HG03039 (cell line): ENCODE measurements around the gene HDAC2.
"Not testable (repeated sequence)": the region's sequence is repeated elsewhere in the genome, so short reads cannot be mapped to it uniquely, and the experiment has no call there.

Source experiments
- ATAC-seq: cut with Tn5 transposase; IDR thresholded peaks from one replicate; pipeline ENCODE4 v1.9.1; 2021; ENCODE audit warnings: mild to moderate bottlenecking, moderate library complexity; ENCODE audit not compliant: unreplicated experiment

Gene HDAC2

DNA sequence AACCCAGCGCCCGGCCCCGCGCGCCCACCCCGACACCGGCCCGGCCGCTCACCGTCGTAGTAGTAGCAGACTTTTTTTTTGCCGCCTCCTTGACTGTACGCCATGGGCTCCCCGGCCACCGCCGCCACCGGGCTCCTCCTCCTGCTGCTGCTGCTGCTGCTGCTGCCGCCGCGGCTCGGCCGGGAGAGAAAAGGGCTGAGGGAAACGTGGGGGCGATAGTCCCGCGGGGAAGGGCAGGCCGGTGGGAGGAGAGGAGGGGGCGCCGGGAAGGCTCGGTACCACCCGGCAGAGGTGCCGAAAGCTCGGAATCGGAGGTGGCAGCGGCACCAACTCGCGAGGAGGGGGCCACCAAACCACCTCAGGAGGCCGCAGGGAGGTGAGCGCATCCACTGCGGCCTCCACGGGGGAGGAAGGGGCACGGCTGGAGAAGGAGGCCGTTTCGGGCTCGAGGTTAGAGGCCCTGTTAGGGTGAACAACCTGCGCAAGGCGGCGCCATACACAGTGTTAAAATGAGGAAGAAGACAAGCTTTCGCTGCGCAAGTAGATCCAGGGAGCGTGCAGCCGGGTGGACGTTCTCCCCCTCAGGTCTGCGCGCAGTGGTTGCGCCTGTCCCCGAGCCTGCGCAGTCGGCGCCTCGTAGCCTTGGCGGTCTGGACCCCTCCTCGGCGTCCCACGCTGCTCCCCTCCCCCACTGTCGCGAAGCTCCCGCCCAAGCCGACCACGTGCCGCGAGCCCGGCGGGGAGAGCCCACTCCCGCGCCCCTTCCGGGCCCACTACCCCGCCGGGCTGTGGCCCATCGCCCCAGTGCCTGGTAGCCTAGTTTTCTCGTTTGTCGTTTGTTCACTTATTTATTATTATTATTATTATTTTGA lies at the start of gene HDAC2:
Gene HDAC2 (minus strand): TSS at position 344 of the 872 bp plus-strand sequence. CDS start 240 bp downstream, at position 104.
- peak; percentile 81 for ATAC-seq

DNA sequence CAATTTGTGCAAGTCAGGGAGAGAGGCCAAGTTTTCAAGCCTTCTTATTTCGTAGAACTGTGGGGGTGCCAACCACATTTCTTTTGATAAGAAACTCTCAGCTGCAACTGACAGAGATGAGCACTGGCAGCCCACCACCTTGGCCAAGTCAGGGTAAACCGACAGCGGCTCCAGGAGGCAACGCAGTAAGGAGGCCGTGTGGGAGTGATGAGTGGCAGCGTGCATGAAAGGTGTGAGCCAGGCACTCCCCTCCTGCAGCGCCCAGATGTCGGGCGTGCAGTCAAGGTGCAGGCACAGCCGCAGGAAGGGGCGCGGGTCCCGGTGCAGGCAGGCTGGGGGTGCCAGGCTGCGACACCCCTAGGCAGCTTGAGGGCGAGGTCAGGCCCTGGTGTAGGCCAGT lies 49.2 kb upstream of the HDAC2 start:
- ATAC-seq: no peak

DNA sequence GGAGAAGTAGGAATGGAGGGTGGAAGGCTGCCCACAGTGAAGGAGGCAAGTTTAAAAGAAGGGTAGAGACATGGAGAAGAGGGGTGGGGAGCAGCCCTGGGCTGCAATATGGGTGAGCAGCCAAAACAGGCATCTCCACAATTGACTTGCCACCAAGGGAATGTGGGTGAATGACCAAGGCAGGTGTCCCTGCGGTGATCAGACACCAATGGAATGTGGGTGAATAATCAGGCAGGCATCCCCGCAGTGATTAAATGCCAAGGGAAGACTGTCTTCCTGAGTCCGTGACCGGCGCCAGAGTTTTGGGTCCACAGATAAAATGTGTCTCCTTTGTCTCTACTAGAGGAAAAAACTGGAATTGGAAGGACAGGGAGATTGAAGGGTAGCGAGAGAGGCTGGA lies 46.2 kb upstream of the HDAC2 start:
- ATAC-seq: not testable (repeated sequence)

DNA sequence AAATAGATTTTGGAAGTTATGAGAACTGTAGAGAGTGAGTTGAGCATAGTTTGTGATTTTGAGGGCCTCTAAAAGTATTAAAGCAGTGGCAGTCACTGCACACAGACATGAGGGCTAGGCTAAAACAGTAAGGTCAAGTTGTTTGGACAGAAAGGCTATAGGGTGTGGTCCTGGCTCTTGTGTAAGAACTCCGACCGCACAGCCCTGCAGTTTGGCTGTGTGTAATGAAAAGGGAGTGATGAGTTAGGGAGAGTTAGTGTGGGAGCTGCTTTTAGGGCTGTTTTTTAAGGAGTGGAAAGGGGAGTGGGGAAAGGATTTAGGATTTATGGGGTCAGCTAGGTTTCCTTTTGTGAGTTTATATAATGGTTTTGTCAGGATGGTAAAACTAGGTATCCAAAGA lies 43.2 kb upstream of the HDAC2 start:
- not testable (repeated sequence) for ATAC-seq

DNA sequence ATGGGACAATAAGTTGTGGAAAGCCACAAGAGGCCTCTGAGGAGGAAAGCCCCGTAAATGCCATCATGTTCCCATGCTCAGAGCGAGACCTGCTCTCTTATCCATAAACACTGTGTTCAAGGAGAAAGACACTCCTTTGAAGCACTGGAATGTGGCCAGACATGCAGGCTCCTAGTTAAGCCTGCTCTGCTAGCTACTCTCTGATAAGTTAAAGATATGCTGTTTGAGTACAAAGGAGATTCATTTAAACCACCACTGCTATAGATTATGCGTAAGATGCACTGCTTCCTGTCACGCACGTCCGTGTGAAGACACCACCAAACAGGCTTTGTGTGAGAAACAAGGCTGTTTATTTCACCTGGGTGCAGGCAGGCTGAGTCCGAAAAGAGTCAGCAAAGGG lies 40.5 kb upstream of the HDAC2 start:
- not testable (repeated sequence) for ATAC-seq

DNA sequence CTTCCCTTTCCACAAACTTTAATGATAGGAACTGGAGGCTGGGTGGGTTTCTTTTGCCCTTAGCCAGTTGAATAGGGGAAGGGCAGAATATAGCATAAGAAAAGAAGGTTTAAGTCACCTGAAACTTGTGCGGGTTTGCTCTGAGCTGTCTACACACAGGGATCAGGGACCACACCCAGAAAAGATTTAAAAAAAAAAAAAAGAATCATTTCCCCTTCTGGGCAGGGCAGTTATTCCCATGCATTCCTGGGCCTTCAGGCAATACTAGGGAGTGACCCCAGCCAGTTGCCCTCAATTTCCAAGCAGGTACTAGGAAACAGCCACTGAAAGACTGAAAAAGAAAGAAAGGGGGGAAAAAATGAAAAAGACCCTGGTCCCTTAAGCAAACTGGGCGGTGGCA lies 39.6 kb upstream of the HDAC2 start:
- ATAC-seq: no peak

DNA sequence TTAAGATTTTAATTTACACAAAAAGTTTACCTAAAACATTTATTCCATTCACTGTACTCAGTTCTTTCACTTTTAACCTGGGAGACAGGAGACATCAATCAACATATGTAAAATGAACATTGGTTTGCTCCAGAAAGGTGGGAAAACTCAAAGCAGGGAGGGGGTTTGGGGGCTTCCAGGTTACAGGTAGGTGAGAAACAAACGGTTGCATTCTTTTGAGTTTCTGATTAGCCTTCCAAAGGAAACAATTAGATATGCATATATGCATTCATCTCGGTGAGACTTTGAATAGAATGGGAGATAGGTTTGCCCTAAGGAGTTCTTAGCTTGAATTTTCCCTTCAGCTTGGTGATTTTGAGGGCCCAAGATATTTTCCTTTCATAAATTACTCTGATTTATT lies 38.2 kb upstream of the HDAC2 start:
- no peak for ATAC-seq

DNA sequence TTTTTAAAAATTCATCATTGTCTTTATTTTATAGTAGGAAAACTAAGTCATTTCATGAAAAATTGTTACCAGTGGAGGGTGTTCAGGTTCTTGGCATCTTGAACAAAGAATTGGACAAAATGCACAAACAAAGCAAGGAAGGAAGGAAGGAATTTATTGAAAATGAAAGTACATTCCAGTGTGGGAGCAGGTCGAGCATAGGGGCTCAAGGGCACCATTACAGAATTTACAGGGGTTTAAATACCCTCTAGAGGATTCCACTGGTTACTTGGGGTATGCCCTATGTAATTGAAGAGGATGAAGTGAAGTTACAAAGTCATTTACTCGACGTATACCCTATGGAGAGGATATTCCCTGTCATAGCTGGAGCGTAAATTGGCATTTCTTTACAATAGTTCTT lies 37.4 kb upstream of the HDAC2 start:
- no peak for ATAC-seq

DNA sequence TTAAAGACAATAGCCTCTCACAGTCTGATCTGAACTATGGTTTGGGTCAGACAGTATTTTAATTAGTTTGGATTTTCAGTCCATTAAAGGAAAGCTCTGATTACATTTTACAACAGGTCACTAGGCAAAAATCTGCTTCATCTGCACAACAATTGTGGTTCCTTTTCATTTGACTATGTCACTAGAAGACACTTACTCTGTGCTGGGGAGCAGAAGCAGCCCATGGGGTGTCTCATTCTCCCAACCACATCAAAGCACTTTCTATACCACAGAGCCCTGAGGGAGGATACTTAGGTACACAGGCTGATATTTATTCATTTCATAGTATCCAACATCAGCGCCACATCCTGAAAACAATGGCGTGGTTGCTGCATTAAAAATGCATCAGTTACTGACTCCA lies 36.6 kb upstream of the HDAC2 start:
- ATAC-seq: peak; percentile 82

DNA sequence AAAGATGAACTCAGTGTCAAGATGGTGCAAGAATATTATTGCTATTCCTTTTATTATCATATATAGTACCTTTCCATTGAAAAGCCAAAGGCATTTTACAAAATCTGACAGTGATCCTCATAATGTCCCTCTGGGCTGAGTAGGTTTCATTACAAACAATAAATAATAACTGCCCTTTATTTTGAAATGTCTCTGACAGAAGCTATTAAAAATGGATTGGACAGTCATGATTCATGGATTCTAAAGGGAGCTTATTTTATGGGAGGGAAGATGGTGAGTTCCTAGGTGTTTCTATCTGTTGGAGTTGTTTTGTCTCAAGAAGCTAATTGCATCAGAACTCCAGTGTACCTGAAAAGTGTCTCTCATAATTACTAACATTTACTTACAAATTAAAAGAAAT lies 30.4 kb upstream of the HDAC2 start:
- no peak for ATAC-seq

DNA sequence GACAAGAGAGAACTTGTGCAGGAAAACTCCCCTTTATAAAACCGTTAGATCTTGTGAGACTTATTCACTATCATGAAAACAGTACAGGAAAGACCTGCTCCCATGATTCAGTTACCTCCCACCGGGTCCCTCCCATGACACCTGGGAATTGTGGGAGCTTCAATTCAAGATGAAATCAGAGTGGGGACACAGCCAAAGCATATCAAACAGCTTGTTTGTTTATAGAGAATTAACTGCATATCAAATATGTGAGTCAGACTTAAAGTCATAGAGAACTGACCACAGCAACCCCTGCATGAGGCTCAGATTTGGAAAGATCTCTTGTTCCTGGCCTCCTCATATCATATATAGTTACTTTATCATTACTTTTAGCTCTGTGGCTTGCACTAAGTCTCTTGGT lies 29.1 kb upstream of the HDAC2 start:
- no peak for ATAC-seq

DNA sequence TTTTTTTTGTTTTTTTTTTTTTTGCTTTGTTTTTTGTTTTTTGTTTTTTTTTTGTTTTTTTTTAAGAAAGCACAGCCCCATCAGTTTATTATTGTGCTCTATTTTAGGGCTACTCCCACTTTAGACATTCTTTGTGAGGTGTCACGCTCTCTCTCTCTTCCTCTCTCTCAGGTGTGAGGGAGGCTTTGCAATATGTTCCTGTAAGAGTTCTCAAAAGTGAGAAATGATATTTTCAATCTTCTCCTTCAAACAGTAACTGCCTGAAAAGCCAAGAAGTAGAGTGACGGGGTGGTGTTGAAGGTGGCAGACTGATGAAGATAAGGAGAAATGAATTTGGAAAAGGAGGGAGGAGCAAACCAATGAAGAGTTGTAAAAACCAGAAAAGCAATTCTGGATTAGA lies 28.3 kb upstream of the HDAC2 start:
- no peak for ATAC-seq

DNA sequence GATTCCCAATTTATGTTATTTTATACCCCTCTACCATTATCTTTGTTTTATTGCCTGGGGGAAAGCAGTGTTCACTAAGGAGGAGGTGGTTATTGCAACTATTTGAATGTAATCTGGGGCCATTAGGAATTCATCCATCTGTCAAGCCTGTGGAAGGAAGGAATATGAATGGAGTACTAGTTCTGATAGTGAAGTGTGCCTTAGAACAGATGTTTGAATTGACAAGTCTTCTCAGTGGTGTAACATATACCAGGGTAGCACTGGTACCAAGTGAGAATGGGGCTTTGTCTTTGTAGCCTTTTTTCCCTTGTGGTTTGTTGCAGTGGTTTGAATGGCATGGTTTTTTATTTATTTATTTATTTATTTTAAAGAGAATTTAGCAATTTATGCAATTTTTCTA lies 27.9 kb upstream of the HDAC2 start:
- no peak for ATAC-seq

DNA sequence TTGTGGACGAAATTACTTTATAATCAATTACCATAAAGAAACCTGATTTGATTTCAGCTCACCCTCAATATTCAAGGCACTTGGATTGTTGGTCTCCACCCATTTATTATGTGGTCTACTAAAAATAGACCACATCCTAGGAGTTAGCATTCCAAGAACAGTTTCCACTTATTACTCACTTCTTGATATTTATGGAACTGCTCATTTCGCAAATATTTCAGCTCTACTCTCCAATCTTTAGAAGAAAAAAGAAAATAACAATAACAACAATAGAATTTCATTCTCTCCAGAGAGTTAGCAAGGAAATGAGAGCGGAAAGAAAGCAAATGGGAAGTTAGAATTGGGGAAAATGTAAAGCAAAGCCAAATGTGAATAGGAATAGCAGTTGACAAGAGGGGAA lies 26.2 kb upstream of the HDAC2 start:
- no peak for ATAC-seq

DNA sequence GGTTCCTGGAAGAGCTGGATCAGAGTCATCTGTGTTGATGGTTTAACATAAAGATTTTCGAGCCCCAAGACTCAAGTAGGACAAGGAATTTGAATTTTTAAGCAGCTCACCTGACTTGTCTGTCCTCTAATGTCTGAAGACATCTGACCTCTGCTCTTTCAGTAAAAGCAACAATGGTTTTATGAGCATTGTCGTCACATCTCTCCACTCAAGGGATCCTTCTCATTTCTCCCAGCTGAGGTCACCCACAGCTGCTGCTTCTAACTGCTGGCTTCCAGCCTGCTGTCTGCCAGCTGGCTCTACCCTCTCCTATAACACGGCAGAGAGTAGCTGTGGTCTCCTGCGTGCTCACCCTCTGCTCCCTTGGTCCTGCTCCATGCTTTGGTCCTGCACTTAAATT lies 24.7 kb upstream of the HDAC2 start:
- ATAC-seq: no peak

DNA sequence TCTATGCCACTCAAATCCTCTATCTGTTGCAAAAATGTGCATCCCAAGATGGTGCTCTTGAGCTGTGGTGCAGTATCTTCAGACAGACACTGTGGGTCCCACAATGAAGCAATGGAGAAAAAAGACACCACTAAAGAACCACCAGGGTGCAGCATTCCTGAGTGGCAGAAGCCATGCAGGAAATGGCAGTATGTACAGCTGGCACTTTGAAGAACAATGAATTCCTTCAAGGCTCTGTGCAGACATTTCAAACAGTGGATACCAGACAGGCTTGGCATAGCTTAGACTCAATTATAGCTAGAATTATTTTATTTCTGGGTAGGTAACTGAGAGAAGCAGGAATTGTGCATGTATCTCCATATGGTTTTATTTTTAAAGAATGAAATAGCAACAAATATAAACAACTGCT lies 24.0 kb upstream of the HDAC2 start:
- ATAC-seq: peak; percentile 98

DNA sequence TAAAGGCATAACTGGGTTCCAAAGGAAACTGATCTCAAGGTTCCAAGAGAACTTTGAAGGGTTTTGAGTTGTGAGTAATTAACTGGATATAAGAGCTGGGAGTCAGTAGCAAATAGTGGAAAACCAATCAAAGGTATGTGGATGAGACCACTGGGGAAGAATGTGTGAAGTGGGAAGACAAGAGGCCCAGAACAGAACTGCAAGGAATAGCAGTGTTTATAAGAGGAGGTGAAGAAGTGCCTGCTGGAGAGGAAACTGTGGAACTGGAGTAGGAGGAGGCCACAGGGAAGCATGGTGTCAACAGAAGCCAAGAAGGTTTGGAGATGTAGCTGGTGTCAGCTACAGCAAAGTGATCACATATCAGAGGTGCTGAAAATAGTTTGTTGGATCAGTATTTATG lies 18.7 kb upstream of the HDAC2 start:
- no peak for ATAC-seq

DNA sequence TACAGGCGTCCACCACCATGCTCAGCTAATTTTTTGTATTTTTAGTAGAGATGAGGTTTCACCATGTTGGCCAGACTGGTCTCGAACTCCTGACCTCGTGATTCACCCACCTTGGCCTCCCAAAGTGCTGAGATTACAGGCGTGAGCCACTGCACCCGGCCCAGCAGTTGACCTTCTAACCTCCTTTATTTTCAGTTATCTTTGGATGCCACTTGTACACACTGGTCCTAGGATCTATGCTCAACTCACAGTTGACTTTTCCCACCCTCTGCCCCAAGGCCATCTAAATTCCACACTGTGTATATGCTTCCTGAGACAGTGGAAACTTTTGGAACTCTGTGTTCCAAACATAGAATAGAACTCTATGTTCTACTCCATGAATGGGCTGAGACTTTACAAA lies 11.7 kb upstream of the HDAC2 start:
- not testable (repeated sequence) for ATAC-seq

DNA sequence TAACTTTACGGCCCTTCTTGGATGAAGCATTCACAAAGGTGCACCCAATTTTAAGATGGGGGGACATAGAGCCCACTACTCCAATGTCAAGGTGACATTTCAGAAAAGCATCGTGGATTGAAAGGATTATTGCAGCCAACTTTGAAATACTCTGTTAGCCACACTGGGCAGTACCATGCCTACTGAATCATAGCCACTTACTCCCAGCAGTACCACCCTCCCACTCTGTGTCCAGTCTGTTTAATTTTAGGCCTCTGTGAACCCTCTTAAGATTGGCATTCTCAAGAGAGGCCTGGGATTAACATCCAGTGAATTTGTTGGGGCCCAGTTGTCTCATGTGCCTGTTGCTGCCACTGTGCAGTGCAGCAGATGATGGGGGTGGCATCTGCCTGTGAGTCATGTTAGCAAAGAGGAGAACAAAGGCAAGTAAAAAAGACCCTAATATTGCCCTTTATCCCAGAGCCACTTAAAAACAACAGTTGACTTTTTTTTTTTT lies 11.2 kb upstream of the HDAC2 start:
- no peak for ATAC-seq

DNA sequence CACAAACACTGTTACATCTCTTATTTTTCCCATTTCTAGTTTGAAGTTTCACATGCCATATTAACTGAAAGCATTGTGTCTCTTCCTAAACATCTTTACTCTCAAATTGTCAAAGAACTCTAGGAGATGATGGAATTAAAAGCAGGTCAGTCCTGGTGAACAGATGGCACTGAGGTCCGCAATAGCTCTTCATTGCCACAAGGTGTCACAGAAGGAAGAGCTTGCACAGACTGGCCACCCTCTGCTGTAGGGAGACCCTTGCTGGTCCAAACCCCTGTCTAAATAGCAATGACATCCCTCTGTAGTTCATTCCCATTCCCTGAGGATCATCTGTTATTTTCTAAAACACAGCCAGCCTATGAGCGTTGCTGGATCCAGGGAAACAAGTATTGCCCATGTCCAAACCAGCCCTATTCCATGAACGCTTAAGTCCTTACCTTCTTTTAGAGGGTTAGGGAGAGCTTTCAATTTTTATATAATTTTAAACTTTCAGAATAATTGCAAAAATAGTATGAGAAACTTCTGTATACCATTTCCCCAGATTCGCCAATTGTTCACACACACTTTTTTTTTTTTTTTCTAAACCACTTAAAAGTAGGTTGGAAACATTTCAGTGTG lies 10.1 kb upstream of the HDAC2 start:
- ATAC-seq: peak; percentile 69

DNA sequence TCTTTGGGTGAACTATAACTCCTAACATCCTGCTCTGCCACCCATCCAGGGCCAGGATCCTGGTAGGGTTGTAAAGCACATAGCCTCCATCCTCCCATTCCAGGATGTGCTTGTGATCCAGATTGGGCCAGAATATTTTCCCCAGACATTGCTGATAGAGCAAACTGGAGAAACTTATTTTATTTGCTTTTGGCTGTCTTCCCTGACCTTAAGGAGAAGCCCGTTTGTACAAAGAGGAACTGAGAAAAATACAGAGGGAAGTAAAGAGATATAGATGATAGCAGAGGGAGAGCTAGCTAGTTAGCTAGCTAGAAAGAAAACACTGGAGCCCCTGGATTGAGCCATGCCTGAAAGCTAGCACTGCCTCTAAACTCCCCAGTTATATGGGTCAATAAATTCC lies 9.0 kb upstream of the HDAC2 start:
- no peak for ATAC-seq

DNA sequence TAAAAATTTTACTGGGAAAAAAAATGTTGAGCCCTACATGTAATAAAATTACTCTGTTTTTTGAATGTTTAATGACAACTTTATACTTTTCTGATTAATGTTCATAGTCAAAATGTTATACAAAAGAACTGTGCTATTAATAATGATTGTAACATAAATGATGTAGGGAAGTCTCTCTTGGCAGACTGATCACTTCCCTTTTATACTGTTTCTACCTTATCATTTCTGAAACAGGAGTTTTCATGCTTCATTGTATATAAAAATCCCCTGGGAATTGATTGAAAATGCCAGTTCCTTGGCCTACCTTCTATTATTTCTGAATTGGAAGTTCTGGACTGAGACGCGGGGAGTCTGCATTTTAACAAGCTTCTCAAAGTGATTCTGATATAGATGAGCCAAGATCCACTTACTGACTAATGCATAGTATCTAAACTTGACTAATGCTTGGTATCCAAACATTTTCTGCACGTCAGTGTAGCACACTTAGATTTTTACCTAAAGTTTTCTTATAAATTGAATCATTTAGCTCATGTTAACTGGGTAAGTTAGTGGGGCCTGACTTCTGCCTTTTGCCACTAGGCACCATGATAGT lies 7.2 kb upstream of the HDAC2 start:
- ATAC-seq: no peak
